GM23338 (cell line): ENCODE data around the gene MLXIPL. TPM values are rescaled to one million over a fixed set of nuclear protein-coding genes. Genes with fewer than 3 reads are reported as not detected.

Experiments
- ATAC-seq: fragments of 200-7000 bp; cut with Tn5 transposase; 3 replicates; pipeline ENCODE4 v1.9.1; 2020
- DNase-seq: peaks from one replicate; pipeline ENCODE4 v3.0.0-alpha.2; 2015; ENCODE audit warnings: low spot score
- H2AFZ ChIP-seq: fragments of 200-600 bp; sonication (generic); 2 replicates; pipeline ENCODE4 v1.8.0; 2016; ENCODE audit warnings: antibody characterized with exemption, mild to moderate bottlenecking, moderate library complexity
- H3F3A ChIP-seq: fragments of 200-600 bp; sonication (generic); replicated peaks from 2 replicates; pipeline ENCODE4 v1.8.0; 2017; ENCODE audit warnings: antibody characterized with exemption, mixed run types, low read depth
- H3K27ac ChIP-seq: fragments of 200-600 bp; sonication (generic); 2 replicates; pipeline ENCODE4 v1.6.1; 2016; ENCODE audit warnings: low read depth
- H3K27me3 ChIP-seq: fragments of 200-600 bp; sonication (generic); 2 replicates; pipeline ENCODE4 v1.8.0; 2016; ENCODE audit warnings: mild to moderate bottlenecking, mixed run types, moderate library complexity; ENCODE audit not compliant: insufficient read depth
- H3K36me3 ChIP-seq: fragments of 200-600 bp; sonication (generic); 2 replicates; pipeline ENCODE4 v1.8.0; 2016; ENCODE audit warnings: mild to moderate bottlenecking; ENCODE audit not compliant: insufficient read depth
- H3K4me1 ChIP-seq: fragments of 200-600 bp; sonication (generic); 2 replicates; pipeline ENCODE4 v1.8.0; 2016; ENCODE audit warnings: mild to moderate bottlenecking, moderate library complexity; ENCODE audit not compliant: insufficient read depth
- H3K4me2 ChIP-seq: fragments of 200-600 bp; sonication (generic); 2 replicates; pipeline ENCODE4 v1.7.1; 2017; ENCODE audit warnings: mixed run types
- H3K4me3 ChIP-seq: fragments of 200-600 bp; sonication (generic); 2 replicates; pipeline ENCODE4 v1.6.1; 2016; ENCODE audit warnings: mixed run types
- H3K79me2 ChIP-seq: fragments of 200-600 bp; sonication (generic); replicated peaks from 2 replicates; pipeline ENCODE4 v1.8.0; 2017; ENCODE audit warnings: mild to moderate bottlenecking; ENCODE audit not compliant: insufficient read depth
- H3K9me2 ChIP-seq: fragments of 200-600 bp; sonication (generic); 2 replicates; pipeline ENCODE4 v1.8.0; 2017; ENCODE audit not compliant: insufficient read depth
- H4K20me1 ChIP-seq: fragments of 200-600 bp; sonication (generic); replicated peaks from 2 replicates; pipeline ENCODE4 v1.8.0; 2017; ENCODE audit warnings: mild to moderate bottlenecking; ENCODE audit not compliant: insufficient read depth
- H3K27ac Mint-ChIP-seq: 2 replicates; pipeline ENCODE4 v1.8.0; 2020; ENCODE audit warnings: inconsistent platforms, mild to moderate bottlenecking, moderate library complexity, mixed read lengths
- H3K27me3 Mint-ChIP-seq: 3 replicates; pipeline ENCODE4 v1.8.0; 2022; ENCODE audit warnings: low read depth, mild to moderate bottlenecking, moderate library complexity, mixed read lengths, inconsistent platforms; ENCODE audit not compliant: insufficient read depth, poor library complexity
- H3K36me3 Mint-ChIP-seq: 3 replicates; pipeline ENCODE4 v1.8.0; 2021; ENCODE audit warnings: low read depth, mild to moderate bottlenecking, inconsistent platforms, moderate library complexity, mixed read lengths
- H3K4me1 Mint-ChIP-seq: 3 replicates; pipeline ENCODE4 v1.8.0; 2020; ENCODE audit warnings: mild to moderate bottlenecking, inconsistent platforms, mixed read lengths
- H3K4me3 Mint-ChIP-seq: 3 replicates; pipeline ENCODE4 v1.8.0; 2021; ENCODE audit warnings: moderate library complexity, mild to moderate bottlenecking, inconsistent platforms, mixed read lengths
- H3K9me3 Mint-ChIP-seq: 3 replicates; pipeline ENCODE4 v1.8.0; 2020; ENCODE audit warnings: moderate library complexity, mild to moderate bottlenecking, inconsistent platforms, mixed read lengths
- CREB1 ChIP-seq: fragments of 250-450 bp; sonication (Bioruptor Pico); IDR thresholded peaks from 2 replicates; pipeline ENCODE4 v1.5.0; 2020; ENCODE audit warnings: low read depth, mild to moderate bottlenecking, moderate library complexity
- ETS1 ChIP-seq: IDR thresholded peaks from 2 replicates; pipeline ENCODE4 v1.6.1; 2016; ENCODE audit warnings: antibody characterized with exemption
- EZH2 ChIP-seq: fragments of 200-600 bp; sonication (generic); IDR thresholded peaks from one replicate; pipeline ENCODE4 v1.8.0; 2017; ENCODE audit warnings: antibody characterized with exemption, mild to moderate bottlenecking, low read depth; ENCODE audit not compliant: unreplicated experiment
- NANOG ChIP-seq: IDR thresholded peaks from 2 replicates; pipeline ENCODE4 v1.6.1; 2016; ENCODE audit warnings: antibody characterized with exemption, borderline replicate concordance
- REST ChIP-seq: IDR thresholded peaks from one replicate; pipeline ENCODE4 v1.6.1; 2018; ENCODE audit warnings: antibody characterized with exemption; ENCODE audit not compliant: unreplicated experiment
- STAT1 ChIP-seq: IDR thresholded peaks from one replicate; pipeline ENCODE4 v1.6.1; 2016; ENCODE audit warnings: antibody characterized with exemption; ENCODE audit not compliant: unreplicated experiment
- ZNF114 ChIP-seq: fragments of 250-450 bp; sonication (Bioruptor Pico); IDR thresholded peaks from 2 replicates; pipeline ENCODE4 v1.5.0; 2020; ENCODE audit warnings: mild to moderate bottlenecking, moderate library complexity
- ZNF331 ChIP-seq: fragments of 250-450 bp; sonication (Bioruptor Pico); IDR thresholded peaks from 2 replicates; pipeline ENCODE4 v1.5.0; 2020; ENCODE audit warnings: low read depth, mild to moderate bottlenecking, moderate library complexity
- ZNF462 ChIP-seq: fragments of 250-450 bp; sonication (Bioruptor Pico); IDR thresholded peaks from 2 replicates; pipeline ENCODE4 v1.5.0; 2020; ENCODE audit warnings: mild to moderate bottlenecking, moderate library complexity
- polyA plus RNA-seq: library from polyadenylated mRNA; unstranded; fragments of >200 nt; fragmentation: Nextera tagmentation; extraction: Ambion mirVana; gene quantifications from 2 replicates; pipeline ENCODE4 v1.2.1, GENCODE V29; 2016
- total RNA-seq: library from RNA; depleted of rRNA; stranded (reverse); fragments of >200 nt; shearing (Covaris generic); gene quantifications from 2 replicates; pipeline ENCODE4 v1.2.3, GENCODE V29; 2014

MLXIPL gene
- total and polyA plus RNA-seq, 2 experiments from 2014 or later, result 13.7 to 25.7 TPM

GRCh38 chr7:73649576-73649975, 25.3 kb upstream of the MLXIPL start:
- Mint-ChIP-seq H3K4me1 (peaks cover 9% of the 10 kb centered on the region), H3K4me3 (peak overlapping the region; percentile 11; the same call in 1 of the 3 replicates), H3K9me3 (no peaks in the 10 kb centered on the region), H3K27me3 (peaks cover 34% of the 10 kb centered on the region), H3K36me3 (no peaks in the 10 kb centered on the region; the same call in 2 of the 3 replicates), H3K27ac (no peak overlapping the region)
- DNase-seq, result no peak
- H3K27me3 ChIP-seq, result peaks cover 42% of the 10 kb centered on the region
- no peaks in the 10 kb centered on the region for H3K9me2 ChIP-seq
- H3K4me3 ChIP-seq, result no peak overlapping the region
- peaks cover 11% of the 10 kb centered on the region; the same call in 1 of the 2 replicates for H3K4me1 ChIP-seq
- no peak for ATAC-seq
- H4K20me1 ChIP-seq, result no peaks in the 10 kb centered on the region
- H3K79me2 ChIP-seq, result no peaks in the 10 kb centered on the region
- no peak overlapping the region for H3K4me2 ChIP-seq
- TF ChIP-seq STAT1 (no peak), ZNF331 (CRISPR knock-in tag) (no peak), ZNF114 (CRISPR knock-in tag) (no peak), NANOG (no peak), ETS1 (no peak), CREB1 (CRISPR knock-in tag) (no peak), EZH2 (no peak), ZNF462 (CRISPR knock-in tag) (no peak), REST (no peak)
- no peak overlapping the region for H2AFZ ChIP-seq
- H3K36me3 ChIP-seq, result no peaks in the 10 kb centered on the region
- no peaks in the 10 kb centered on the region for H3F3A ChIP-seq
- no peak overlapping the region for H3K27ac ChIP-seq
